Chondrocyte (in vitro differentiated cells): ENCODE results near the gene APOL1. TPM values are rescaled to one million over a fixed set of nuclear protein-coding genes. Genes with fewer than 3 reads are reported as not detected.
"Not testable (repeated sequence)": the region's sequence is repeated elsewhere in the genome, so short reads cannot be mapped to it uniquely, and the experiment has no call there.

Experiments used
- DNase-seq: peaks from one replicate; pipeline ENCODE4 v3.0.0; 2021; ENCODE audit warnings: mixed read lengths, low spot score
- H3K27ac Mint-ChIP-seq: one replicate; pipeline ENCODE4 v1.8.0; 2021; ENCODE audit warnings: mild to moderate bottlenecking, moderate library complexity, mixed read lengths; ENCODE audit not compliant: unreplicated experiment
- H3K27me3 Mint-ChIP-seq: 2 replicates; pipeline ENCODE4 v1.8.0; 2021; ENCODE audit warnings: low read depth, mixed read lengths
- H3K36me3 Mint-ChIP-seq: 2 replicates; pipeline ENCODE4 v1.8.0; 2021; ENCODE audit warnings: low read depth, mixed read lengths
- H3K4me1 Mint-ChIP-seq: 2 replicates; pipeline ENCODE4 v1.8.0; 2021; ENCODE audit warnings: low read depth, mild to moderate bottlenecking, mixed read lengths
- H3K4me3 Mint-ChIP-seq: one replicate; pipeline ENCODE4 v1.8.0; 2021; ENCODE audit warnings: mild to moderate bottlenecking, moderate library complexity, mixed read lengths; ENCODE audit not compliant: unreplicated experiment
- H3K9me3 Mint-ChIP-seq: 2 replicates; pipeline ENCODE4 v1.8.0; 2021; ENCODE audit warnings: low read depth, mixed read lengths
- total RNA-seq: library from RNA; stranded (reverse); gene quantifications from 3 replicates; pipeline ENCODE4 v1.2.1, GENCODE V29; 2021
- TF ChIP-seq, protein P1 (sequence below): fragments of 200-600 bp; sonication (generic); IDR thresholded peaks from 2 replicates; pipeline ENCODE4 v1.5.0; 2021; ENCODE audit warnings: antibody characterized with exemption, mild to moderate bottlenecking, moderate library complexity

Gene APOL1
- total RNA-seq, 1 donor from 2014 or later: 16.9 TPM

DNA sequence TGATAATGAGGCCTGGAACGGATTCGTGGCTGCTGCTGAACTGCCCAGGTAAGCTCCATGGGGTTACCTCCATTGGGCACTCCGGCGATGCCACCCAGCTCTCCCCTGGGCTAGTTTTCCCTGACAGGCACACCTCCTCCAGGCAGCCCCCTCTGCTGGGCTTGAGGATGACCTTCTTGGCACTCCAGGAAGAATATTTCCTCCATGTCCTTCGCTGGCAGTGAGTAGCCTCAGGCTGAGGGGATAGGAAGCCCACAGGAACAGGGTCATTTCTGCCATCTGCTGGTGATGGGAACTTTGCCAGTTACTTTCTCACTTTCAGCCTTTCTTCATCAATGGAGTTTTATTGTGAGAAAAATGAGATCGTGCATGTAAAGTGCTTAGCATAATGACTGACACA lies 8.7 kb downstream of the APOL1 start:
- TF ChIP-seq, protein P1, sequence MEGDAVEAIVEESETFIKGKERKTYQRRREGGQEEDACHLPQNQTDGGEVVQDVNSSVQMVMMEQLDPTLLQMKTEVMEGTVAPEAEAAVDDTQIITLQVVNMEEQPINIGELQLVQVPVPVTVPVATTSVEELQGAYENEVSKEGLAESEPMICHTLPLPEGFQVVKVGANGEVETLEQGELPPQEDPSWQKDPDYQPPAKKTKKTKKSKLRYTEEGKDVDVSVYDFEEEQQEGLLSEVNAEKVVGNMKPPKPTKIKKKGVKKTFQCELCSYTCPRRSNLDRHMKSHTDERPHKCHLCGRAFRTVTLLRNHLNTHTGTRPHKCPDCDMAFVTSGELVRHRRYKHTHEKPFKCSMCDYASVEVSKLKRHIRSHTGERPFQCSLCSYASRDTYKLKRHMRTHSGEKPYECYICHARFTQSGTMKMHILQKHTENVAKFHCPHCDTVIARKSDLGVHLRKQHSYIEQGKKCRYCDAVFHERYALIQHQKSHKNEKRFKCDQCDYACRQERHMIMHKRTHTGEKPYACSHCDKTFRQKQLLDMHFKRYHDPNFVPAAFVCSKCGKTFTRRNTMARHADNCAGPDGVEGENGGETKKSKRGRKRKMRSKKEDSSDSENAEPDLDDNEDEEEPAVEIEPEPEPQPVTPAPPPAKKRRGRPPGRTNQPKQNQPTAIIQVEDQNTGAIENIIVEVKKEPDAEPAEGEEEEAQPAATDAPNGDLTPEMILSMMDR: peak; percentile 27
- H3K9me3 Mint-ChIP-seq, H3K27ac Mint-ChIP-seq, DNase-seq, H3K4me3 Mint-ChIP-seq, H3K27me3 Mint-ChIP-seq, H3K36me3 Mint-ChIP-seq: not testable (repeated sequence)
- peaks cover 35% of the 10 kb centered on the region for H3K4me1 Mint-ChIP-seq

GRCh38 chr22:36262307-36262706 lies 9.4 kb downstream of the APOL1 start:
- H3K9me3 Mint-ChIP-seq, H3K27ac Mint-ChIP-seq, H3K4me3 Mint-ChIP-seq, DNase-seq, H3K27me3 Mint-ChIP-seq: not testable (repeated sequence)
- H3K4me1 Mint-ChIP-seq: peaks cover 35% of the 10 kb centered on the region
- peaks cover 11% of the 10 kb centered on the region for H3K36me3 Mint-ChIP-seq

DNA sequence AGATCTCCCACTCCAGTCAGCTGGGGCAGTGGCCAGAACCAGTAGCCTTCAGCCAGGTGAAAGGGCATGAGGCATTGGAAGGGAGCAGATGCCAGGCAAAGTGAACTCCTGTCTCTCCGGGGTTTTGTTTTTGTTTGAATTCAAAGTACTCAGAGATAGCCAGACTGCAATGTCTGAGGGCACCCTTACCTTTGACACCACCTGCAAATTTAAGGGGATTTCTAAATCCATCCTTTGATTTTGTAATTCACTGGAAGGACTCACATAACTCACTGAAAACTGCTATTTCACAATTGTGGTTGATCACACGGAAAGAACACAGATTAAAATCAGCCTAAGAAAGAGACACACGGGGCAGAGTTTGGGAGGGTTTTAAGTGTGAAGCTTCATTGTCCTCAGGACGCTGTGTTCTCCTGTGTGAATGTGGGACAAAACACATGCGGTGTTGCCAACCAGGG lies 10.3 kb downstream of the APOL1 start:
- DNase-seq, H3K9me3 Mint-ChIP-seq, H3K4me3 Mint-ChIP-seq, H3K27me3 Mint-ChIP-seq: not testable (repeated sequence)
- H3K27ac Mint-ChIP-seq: peak overlapping the region; percentile 6
- H3K36me3 Mint-ChIP-seq: peaks cover 11% of the 10 kb centered on the region
- H3K4me1 Mint-ChIP-seq: peaks cover 34% of the 10 kb centered on the region

DNA sequence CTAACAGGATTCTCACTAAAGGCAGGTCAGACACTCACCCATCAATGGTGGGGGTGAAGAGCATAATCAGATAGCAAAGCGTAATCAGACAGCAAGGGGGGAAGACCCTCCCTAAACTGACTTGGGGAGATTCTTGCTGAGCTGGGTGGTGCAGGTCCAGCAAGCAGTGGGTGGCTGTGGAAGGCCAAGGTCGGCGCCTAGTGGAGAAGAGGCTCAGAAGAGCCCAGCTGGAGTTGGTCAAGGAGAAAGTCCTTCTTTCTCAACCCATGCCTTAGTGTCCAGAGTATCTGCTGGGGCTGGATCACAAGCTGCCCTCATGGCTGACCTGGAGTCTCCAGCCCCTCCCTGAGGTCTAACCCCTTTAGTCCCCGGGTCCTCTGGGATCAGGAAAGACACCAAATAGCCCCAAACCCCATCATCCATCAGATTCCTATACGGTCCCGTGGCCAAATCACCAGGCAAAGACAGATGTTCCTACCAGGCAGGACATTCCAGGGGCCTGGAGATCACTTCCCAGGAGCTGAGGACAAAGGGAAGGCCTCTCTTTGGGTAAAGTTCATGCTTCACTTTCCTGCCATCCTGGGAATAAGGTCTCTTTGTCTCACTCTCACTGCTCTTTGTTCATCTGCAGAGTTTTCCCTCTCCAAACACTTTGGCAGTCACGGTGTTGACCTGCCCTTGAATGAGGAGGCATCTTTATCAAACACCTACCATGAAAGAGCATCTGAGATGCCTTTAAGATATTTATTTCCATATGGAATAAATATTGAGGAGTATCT lies 11.1 kb downstream of the APOL1 start:
- peak overlapping the region; percentile 6 for H3K27ac Mint-ChIP-seq
- H3K27me3 Mint-ChIP-seq, H3K9me3 Mint-ChIP-seq, H3K4me3 Mint-ChIP-seq, DNase-seq: not testable (repeated sequence)
- H3K36me3 Mint-ChIP-seq: peaks cover 11% of the 10 kb centered on the region
- peaks cover 26% of the 10 kb centered on the region for H3K4me1 Mint-ChIP-seq

DNA sequence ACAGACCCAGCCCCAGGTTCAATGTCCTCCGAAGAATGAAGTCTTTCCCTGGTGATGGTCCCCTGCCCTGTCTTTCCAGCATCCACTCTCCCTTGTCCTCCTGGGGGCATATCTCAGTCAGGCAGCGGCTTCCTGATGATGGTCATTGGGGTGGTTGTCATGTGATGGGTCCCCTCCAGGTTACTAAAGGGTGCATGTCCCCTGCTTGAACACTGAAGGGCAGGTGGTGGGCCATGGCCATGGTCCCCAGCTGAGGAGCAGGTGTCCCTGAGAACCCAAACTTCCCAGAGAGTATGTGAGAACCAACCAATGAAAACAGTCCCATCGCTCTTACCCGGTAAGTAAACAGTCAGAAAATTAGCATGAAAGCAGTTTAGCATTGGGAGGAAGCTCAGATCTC lies 14.1 kb downstream of the APOL1 start:
- no peak overlapping the region for H3K4me3 Mint-ChIP-seq
- peak; percentile 35 for DNase-seq
- peaks cover 14% of the 10 kb centered on the region for H3K4me1 Mint-ChIP-seq
- TF ChIP-seq, protein P1: no peak
- H3K27me3 Mint-ChIP-seq: no peaks in the 10 kb centered on the region
- H3K27ac Mint-ChIP-seq: no peak overlapping the region
- peaks cover 3% of the 10 kb centered on the region for H3K9me3 Mint-ChIP-seq
- peaks cover 11% of the 10 kb centered on the region for H3K36me3 Mint-ChIP-seq

DNA sequence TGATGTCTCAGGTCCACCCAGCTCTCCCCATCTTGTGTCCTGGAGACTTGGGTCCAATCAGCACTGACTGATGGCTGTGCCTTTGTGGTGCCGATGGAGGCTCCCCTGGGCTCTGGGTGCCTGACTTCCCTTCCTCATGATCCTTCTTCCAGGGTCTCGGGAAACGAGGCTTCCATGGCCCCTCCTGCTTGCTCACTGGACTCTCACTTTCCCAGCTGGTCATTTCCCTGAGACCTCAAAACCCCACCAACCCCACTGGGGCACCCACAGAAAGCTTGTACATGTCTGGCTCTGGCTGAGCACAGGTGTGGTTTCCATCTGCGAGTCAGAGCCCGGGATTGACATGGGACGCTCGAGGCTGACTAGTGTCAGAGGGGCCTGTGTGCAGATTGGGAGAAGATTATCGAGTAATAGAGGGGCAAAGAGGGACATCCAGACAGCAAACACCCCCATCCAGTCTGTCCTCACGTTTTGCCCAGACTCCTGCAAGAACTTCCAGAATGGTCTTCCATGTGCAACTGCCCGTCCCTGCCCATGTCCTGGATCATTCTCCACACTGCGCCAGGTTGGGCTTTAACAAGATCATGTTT lies 15.1 kb downstream of the APOL1 start:
- TF ChIP-seq, protein P1: no peak
- Mint-ChIP-seq H3K4me3 (no peak overlapping the region), H3K4me1 (peaks cover 12% of the 10 kb centered on the region), H3K9me3 (peaks cover 3% of the 10 kb centered on the region), H3K36me3 (peaks cover 11% of the 10 kb centered on the region), H3K27ac (peak overlapping the region; percentile 34), H3K27me3 (no peaks in the 10 kb centered on the region)
- DNase-seq: peak; percentile 64

DNA sequence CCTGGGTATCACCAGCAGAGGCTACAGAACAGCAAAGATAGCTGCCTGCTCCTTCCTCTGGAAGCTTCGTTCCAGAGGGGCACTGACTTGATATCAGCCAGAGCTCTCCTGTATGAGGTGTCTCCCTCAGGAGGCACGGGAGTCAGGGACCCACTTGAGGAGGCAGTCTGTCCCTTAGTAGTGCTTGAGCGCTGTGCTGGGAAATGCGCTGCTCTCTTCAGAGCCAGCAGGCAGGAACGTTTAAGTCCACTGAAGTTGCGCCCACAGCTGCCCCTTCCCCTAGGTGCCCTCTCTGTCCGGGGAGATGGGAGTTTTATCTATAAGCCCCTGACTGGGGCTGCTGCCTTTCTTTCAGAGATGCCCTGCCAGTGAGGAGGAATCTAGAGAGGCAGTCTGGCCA lies 18.3 kb downstream of the APOL1 start:
- not testable (repeated sequence) for H3K27me3 Mint-ChIP-seq, H3K4me3 Mint-ChIP-seq, H3K4me1 Mint-ChIP-seq, H3K36me3 Mint-ChIP-seq, H3K9me3 Mint-ChIP-seq
- peak overlapping the region; percentile 35 for H3K27ac Mint-ChIP-seq
- DNase-seq: peak; percentile 52

GRCh38 chr22:36271951-36272350 lies 19.0 kb downstream of the APOL1 start:
- not testable (repeated sequence) for H3K27me3 Mint-ChIP-seq, H3K9me3 Mint-ChIP-seq, H3K36me3 Mint-ChIP-seq, H3K4me3 Mint-ChIP-seq, H3K27ac Mint-ChIP-seq, H3K4me1 Mint-ChIP-seq
- peak; percentile 57 for DNase-seq
